Subcutaneous abdominal adipose tissue (tissue), 5 donors: ENCODE results near the gene NFXL1.

ENCODE experiments used
- H3K27ac ChIP-seq: one replicate; pipeline ENCODE4 v1.7.0; 2013; ENCODE audit warnings: low read depth, mild to moderate bottlenecking, inconsistent platforms, low read length, moderate library complexity
- H3K27me3 ChIP-seq, 5 donors: one replicate each; pipeline ENCODE4 v1.7.0; 2013; ENCODE audit warnings: low read length in 5 of 5, inconsistent platforms in 1 of 5; ENCODE audit not compliant: control insufficient read depth in 5 of 5, insufficient read depth in 4 of 5
- H3K36me3 ChIP-seq, 5 donors: one replicate each; pipeline ENCODE4 v1.7.0; 2013; ENCODE audit warnings: low read length in 5 of 5; ENCODE audit not compliant: control insufficient read depth in 5 of 5, insufficient read depth in 5 of 5
- H3K4me1 ChIP-seq, 5 donors: one replicate each; pipeline ENCODE4 v1.7.0; 2013; ENCODE audit warnings: low read length in 5 of 5, mild to moderate bottlenecking in 3 of 5, moderate library complexity in 1 of 5; ENCODE audit not compliant: control insufficient read depth in 5 of 5, insufficient read depth in 5 of 5
- H3K4me3 ChIP-seq, 5 donors: one replicate each; pipeline ENCODE4 v1.7.0; 2013; ENCODE audit warnings: low read length in 5 of 5, low read depth in 1 of 5
- H3K9ac ChIP-seq, 5 donors: one replicate each; pipeline ENCODE4 v1.7.0; 2013; ENCODE audit warnings: low read length in 5 of 5, mild to moderate bottlenecking in 4 of 5, moderate library complexity in 3 of 5
- H3K9me3 ChIP-seq, 5 donors: one replicate each; pipeline ENCODE4 v1.7.0; 2013; ENCODE audit warnings: low read length in 5 of 5; ENCODE audit not compliant: control insufficient read depth in 5 of 5
- donor health status: healthy.
- donor health status: healthy.
- donor health status: healthy.
- donor health status: healthy.
- donor health status: healthy.

NFXL1 gene

GRCh38 chr4:47819178-47819577 is 95.2 kb downstream of the NFXL1 start:
- no peak overlapping the region for H3K27ac ChIP-seq
- no peak overlapping the region for H3K9ac ChIP-seq
- no peaks in the 10 kb centered on the region for H3K27me3 ChIP-seq
- H3K36me3 ChIP-seq = no peaks in the 10 kb centered on the region
- H3K9me3 ChIP-seq = no peaks in the 10 kb centered on the region
- no peaks in the 10 kb centered on the region for H3K4me1 ChIP-seq
- no peak overlapping the region for H3K4me3 ChIP-seq

DNA sequence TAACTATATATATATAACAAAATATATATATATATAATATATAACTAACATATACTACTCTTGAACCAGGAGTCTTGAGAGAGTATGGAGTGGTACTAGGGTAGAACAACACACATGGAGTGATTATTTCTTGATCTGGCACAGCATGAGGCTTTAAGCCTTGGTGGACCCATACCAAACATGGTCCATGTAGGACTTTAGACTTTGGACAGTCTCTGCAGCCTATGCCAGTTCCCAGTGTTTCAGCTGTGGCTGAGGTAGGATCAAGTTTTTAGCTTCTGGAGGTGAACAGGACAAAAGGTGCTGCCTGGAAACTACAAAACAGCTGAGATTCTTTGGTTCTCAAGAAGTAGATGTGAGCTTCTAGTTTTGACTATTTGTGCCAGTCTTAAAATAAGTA is 97.1 kb downstream of the NFXL1 start:
- H3K9ac ChIP-seq = no peak overlapping the region
- no peaks in the 10 kb centered on the region for H3K4me1 ChIP-seq
- H3K4me3 ChIP-seq = no peak overlapping the region
- peaks cover 0 to 1% (median 0%) of the 10 kb centered on the region in 5 donors for H3K27me3 ChIP-seq
- H3K9me3 ChIP-seq = no peaks in the 10 kb centered on the region
- no peaks in the 10 kb centered on the region for H3K36me3 ChIP-seq
- H3K27ac ChIP-seq = no peak overlapping the region

DNA sequence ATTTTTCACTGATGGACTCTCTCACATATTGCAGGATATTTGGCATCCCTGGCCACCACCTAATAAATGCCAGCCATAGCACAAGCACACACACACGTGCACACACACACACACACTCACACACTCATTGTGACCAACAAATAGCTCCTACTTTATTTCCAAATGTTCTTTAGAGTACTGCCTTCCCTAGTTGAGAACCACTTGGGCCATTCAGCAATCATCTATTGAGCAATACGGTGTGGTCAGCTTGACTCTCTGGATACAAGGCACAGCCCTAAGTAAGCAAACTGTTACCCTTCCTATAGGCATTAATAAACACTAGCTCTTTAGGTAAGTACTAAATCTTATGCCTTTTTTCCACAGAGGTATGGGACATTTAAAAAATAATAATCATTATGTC is 97.6 kb downstream of the NFXL1 start:
- Histone ChIP-seq H3K27ac (no peak overlapping the region), H3K9me3 (no peaks in the 10 kb centered on the region), H3K9ac (no peak overlapping the region), H3K4me1 (no peaks in the 10 kb centered on the region), H3K36me3 (no peaks in the 10 kb centered on the region), H3K4me3 (no peak overlapping the region), H3K27me3 (peaks cover 0 to 4% (median 0%) of the 10 kb centered on the region in 5 donors)

GRCh38 chr4:47814618-47815295 is 99.6 kb downstream of the NFXL1 start:
- Histone ChIP-seq H3K27me3 (peaks cover 0 to 4% (median 0%) of the 10 kb centered on the region in 5 donors), H3K27ac (no peak overlapping the region), H3K9ac (no peak overlapping the region), H3K4me1 (no peaks in the 10 kb centered on the region), H3K36me3 (no peaks in the 10 kb centered on the region), H3K4me3 (no peak overlapping the region), H3K9me3 (no peaks in the 10 kb centered on the region)

DNA sequence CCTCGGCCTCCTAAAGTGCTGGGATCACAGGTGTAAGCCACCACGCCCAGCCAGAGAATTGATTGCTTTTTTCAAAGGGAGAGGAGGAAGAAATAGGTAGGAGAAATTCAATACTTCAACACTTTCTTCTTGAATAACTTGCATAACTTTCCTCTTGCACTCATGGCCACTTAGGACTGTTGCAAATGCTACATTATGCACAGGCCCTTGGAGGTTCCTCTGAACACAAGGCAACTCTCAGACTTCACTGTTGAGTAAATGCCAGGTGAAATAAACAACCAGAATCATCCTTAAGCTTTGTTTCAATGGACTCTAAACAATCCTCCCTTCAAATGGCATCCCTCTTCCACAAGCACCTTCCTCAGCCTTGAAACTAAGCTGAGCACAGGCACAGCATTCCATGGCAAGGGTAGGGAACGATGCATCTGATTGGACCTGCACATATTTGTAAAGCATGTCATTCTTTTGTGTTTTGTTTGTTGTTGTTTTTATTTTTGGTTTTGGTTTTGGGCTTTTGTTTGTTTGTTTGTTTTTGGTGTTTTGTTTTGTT is 104.7 kb downstream of the NFXL1 start:
- H3K9ac ChIP-seq = no peak overlapping the region

DNA sequence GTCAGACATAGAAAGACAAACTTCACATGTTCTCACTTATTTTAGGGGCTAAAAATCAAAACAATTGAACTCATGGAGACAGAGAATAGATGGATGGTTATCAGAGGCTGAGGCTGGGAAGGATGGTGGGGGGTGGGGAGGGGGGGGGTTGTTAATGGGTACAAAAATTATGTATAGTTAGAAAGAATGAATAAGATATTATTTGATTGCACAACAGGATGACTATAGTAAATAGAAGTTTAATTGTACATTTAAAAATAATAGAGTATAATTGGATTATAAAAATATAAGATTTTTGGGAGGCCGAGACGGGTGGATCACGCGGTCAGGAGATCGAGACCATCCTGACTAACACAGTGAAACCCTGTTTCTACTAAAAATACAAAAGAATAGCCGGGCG is 109.8 kb downstream of the NFXL1 start:
- no peak overlapping the region for H3K4me3 ChIP-seq
- peaks cover 0 to 2% (median 0%) of the 10 kb centered on the region in 5 donors for H3K9me3 ChIP-seq
- no peaks in the 10 kb centered on the region for H3K4me1 ChIP-seq
- H3K27me3 ChIP-seq = no peaks in the 10 kb centered on the region
- H3K27ac ChIP-seq = no peak overlapping the region
- H3K36me3 ChIP-seq = no peaks in the 10 kb centered on the region
- no peak overlapping the region for H3K9ac ChIP-seq

More for the DNA sequence above, 104.7 kb downstream of the NFXL1 start:
- Histone ChIP-seq H3K4me1 (no peaks in the 10 kb centered on the region), H3K4me3 (no peak overlapping the region), H3K9me3 (no peaks in the 10 kb centered on the region), H3K36me3 (no peaks in the 10 kb centered on the region), H3K27ac (no peak overlapping the region), H3K27me3 (peaks cover 0 to 4% (median 0%) of the 10 kb centered on the region in 5 donors)

- no peaks in the 10 kb centered on the region for H3K36me3 ChIP-seq
- no peak overlapping the region for H3K27ac ChIP-seq
- H3K27me3 ChIP-seq = no peaks in the 10 kb centered on the region
- no peak overlapping the region for H3K9ac ChIP-seq
- peaks cover 0 to 2% (median 0%) of the 10 kb centered on the region in 5 donors for H3K9me3 ChIP-seq
- no peaks in the 10 kb centered on the region for H3K4me1 ChIP-seq
- no peak overlapping the region for H3K4me3 ChIP-seq
These were observed 112.8 kb downstream of the NFXL1 start for GRCh38 chr4:47801481-47802002.

DNA sequence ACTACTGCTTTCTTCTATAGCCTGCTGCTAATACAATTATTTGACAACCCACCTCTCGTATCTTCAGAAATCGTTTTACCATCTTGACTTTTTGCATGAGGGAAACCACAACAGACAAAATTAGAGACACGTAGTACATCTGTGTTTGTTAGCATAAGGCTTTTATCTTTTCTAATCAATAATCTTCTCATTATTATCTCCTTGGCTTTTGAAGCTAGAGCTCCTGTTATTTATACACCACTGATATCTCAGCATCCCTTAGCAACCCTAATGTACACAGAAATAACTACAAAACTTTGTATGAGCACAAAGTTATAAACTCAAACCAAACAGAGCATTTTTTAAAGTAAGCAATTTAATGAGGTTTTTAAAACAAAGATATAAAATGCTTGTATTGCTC is 116.2 kb downstream of the NFXL1 start:
- Histone ChIP-seq H3K36me3 (no peaks in the 10 kb centered on the region), H3K9me3 (no peaks in the 10 kb centered on the region), H3K27ac (no peak overlapping the region), H3K27me3 (no peaks in the 10 kb centered on the region), H3K4me3 (no peak overlapping the region), H3K9ac (no peak overlapping the region), H3K4me1 (no peaks in the 10 kb centered on the region)
